ENCODE data around the gene CACNA1B. TPM values are rescaled to one million over a fixed set of nuclear protein-coding genes. Genes with fewer than 3 reads are reported as not detected.
"Not testable (repeated sequence)": the region's sequence is repeated elsewhere in the genome, so short reads cannot be mapped to it uniquely, and the experiment has no call there.

Gene CACNA1B
- polyA plus RNA-seq, 4 donors = 0.11 to 0.56 (median 0.28) TPM

- DNase-seq (ENCODE audit: low read depth in 4 of 4, low spot score in 2 of 4) = no peak
Observed at GRCh38 chr9:138105561-138106505, 228.3 kb downstream of the CACNA1B start.

- not testable (repeated sequence) for DNase-seq (ENCODE audit: low read depth in 4 of 4, low spot score in 2 of 4)
Observed at GRCh38 chr9:138107039-138107438, 229.5 kb downstream of the CACNA1B start.

- DNase-seq (ENCODE audit: low read depth in 4 of 4, low spot score in 2 of 4) = no peak
Observed at GRCh38 chr9:138111607-138112006, 234.0 kb downstream of the CACNA1B start.

GRCh38 chr9:138112090-138112748 lies 234.6 kb downstream of the CACNA1B start:
- DNase-seq (ENCODE audit: low read depth in 4 of 4, low spot score in 2 of 4) = no peak

DNA sequence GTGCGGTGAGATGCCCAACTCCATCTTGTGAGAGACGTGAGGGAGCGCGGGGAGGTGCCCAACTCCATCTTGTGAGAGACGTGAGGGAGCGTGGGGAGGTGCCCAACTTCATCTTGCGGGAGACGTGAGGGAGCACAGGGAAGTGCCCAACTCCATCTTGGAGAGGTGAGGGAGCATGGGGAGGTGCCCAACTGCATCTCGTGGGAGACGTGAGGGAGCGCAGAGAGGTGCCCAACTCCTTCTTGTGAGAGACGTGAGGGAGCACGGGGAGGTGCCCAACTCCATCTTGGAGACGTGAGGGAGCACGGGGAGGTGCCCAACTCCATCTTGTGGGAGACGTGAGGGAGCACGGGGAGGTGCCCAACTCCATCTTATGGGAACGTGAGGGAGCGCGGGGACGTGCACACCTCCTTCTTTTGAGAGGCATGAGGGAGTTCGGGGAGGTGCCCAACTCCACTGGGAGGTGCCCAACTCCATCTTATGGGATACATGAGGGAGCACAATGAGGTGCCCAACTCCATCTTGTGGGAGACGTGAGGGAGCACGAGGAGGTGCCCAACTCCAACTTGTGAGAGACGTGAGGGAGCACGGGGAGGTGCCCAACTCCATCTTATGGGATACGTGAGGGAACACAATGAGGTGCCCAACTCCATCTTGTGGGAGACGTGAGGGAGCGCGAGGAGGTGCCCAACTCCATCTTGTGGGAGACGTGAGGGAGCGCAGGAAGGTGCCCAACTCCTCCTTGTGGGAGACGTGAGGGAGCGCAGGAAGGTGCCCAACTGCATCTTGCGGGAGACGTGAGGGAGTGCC lies 235.4 kb downstream of the CACNA1B start:
- DNase-seq (ENCODE audit: low read depth in 4 of 4, low spot score in 2 of 4) = no peak

- DNase-seq (ENCODE audit: low read depth in 4 of 4, low spot score in 2 of 4) = not testable (repeated sequence)
Observed at GRCh38 chr9:138113701-138114325, 236.2 kb downstream of the CACNA1B start.

- no peak for DNase-seq (ENCODE audit: low read depth in 4 of 4, low spot score in 2 of 4)
Observed at GRCh38 chr9:138114501-138115245, 237.1 kb downstream of the CACNA1B start.

- no peak for DNase-seq (ENCODE audit: low read depth in 4 of 4, low spot score in 2 of 4)
Observed at GRCh38 chr9:138115506-138115905, 237.9 kb downstream of the CACNA1B start.

- DNase-seq (ENCODE audit: low read depth in 4 of 4, low spot score in 2 of 4) = no peak
Observed at GRCh38 chr9:138116521-138116920, 238.9 kb downstream of the CACNA1B start.

DNA sequence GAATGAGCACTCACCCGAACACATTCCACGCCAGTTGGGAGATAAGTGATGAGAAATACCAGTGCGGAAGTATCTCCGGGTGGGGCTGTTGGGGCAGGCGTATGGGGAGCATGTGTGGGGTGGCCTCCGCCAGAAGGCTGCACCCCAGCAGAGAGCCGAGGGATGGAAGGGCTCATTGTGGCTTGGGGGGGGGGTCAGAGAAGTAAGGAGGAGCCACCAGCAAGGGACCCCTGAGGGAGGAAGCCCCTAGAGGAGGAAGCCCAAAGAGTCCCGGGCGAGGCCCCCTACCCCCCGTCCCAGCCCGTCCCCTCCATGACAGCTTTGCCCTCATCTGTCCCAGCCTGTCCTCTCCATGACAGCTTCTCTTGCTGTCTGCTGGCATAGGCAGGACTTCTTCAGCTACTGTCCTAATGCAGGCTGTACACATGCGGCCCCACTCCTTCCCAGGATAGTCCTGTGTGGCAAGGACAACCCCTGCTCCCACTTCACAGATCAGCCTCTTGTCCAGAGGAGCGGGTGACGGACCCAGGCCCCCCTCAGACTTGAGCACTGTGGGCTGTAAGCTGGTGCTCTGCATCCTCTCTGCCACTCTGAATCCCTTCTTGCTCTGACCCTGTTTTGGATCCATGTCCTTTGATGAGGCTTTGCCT lies 239.6 kb downstream of the CACNA1B start:
- DNase-seq (ENCODE audit: low read depth in 4 of 4, low spot score in 2 of 4) = no peak

DNA sequence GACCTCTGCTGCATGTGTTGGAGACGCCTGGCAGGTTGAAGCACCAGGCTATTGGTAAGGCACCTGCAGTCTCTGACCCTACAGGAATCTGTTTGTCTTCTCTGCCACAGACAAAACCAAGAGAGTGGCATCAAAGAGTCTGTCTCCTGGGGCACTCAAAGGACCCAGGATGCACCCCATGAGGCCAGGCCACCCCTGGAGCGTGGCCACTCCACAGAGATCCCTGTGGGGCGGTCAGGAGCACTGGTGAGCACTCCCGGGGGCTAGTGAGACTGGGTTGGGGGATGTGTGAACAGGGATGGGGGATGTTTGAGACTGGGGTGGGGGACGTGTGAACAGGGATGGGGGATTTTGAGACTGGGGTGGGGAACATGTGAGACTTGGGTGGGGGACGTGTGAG lies 240.3 kb downstream of the CACNA1B start:
- no peak for DNase-seq (ENCODE audit: low read depth in 4 of 4, low spot score in 2 of 4)

- DNase-seq (ENCODE audit: low read depth in 4 of 4, low spot score in 2 of 4) = no peak
Observed at GRCh38 chr9:138118601-138119071, 241.1 kb downstream of the CACNA1B start.

DNA sequence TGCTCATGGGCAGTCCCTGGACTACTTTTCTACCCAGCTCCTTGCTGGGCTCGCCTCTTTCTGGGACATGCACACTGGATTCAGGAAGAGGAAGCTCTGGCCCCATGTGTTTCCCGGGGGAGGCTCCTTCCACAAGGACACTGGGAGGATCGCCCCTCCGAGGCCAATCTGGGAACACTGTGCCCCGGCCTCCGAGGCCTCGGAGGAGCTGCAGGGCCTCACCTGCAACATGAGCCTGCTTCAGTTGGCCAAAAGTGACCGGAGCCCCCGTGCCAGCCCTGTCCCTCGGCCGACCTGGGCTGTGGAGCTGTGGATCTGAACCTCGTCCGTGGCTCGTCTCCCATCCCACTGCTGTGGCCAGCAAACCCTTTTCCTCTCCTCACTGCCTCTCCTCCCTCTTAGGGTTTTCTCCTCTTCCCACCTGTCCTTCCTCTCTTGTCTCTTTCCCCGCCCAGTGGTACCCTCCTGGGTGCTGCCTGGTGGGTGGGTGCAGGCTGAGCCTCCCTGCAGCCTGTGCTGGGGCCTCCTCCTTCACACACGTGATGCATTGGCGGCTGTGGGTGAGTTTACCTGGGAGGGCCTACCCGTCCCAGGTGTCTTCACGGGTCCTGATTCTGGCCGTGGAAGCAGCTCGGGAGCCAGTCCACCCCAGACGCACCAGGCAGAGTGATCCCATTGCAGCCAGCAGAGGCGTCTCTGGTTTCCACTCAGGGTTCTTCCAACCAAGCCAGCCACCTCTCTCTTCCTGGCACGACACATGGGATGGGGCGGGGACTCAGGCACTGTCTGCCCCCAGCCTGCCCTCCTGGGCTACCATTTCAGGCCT lies 241.8 kb downstream of the CACNA1B start:
- DNase-seq (ENCODE audit: low read depth in 4 of 4, low spot score in 2 of 4) = no peak

- DNase-seq (ENCODE audit: low read depth in 4 of 4, low spot score in 2 of 4) = no peak
Observed at GRCh38 chr9:138120072-138120471, 242.5 kb downstream of the CACNA1B start.

GRCh38 chr9:138120511-138121437 lies 243.2 kb downstream of the CACNA1B start:
- DNase-seq (ENCODE audit: low read depth in 4 of 4, low spot score in 2 of 4) = no peak

DNA sequence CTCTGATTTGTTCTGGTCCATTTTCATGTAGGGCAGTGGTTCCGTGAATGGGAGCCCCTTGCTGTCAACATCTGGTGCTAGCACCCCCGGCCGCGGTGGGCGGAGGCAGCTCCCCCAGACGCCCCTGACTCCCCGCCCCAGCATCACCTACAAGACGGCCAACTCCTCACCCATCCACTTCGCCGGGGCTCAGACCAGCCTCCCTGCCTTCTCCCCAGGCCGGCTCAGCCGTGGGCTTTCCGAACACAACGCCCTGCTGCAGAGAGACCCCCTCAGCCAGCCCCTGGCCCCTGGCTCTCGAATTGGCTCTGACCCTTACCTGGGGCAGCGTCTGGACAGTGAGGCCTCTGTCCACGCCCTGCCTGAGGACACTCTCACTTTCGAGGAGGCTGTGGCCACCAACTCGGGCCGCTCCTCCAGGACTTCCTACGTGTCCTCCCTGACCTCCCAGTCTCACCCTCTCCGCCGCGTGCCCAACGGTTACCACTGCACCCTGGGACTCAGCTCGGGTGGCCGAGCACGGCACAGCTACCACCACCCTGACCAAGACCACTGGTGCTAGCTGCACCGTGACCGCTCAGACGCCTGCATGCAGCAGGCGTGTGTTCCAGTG lies 244.0 kb downstream of the CACNA1B start:
- no peak for DNase-seq (ENCODE audit: low read depth in 4 of 4, low spot score in 2 of 4)

- DNase-seq (ENCODE audit: low read depth in 4 of 4, low spot score in 2 of 4) = no peak
Observed at GRCh38 chr9:138122201-138122600, 244.6 kb downstream of the CACNA1B start.
